Measurements from ENCODE around the gene INAVA. TPM values are rescaled to one million over a fixed set of nuclear protein-coding genes. Genes with fewer than 3 reads are reported as not detected.

Gene INAVA
- total and polyA plus RNA-seq, 4 donors: 0.19 to 3.1 (median 0.50) TPM

DNA sequence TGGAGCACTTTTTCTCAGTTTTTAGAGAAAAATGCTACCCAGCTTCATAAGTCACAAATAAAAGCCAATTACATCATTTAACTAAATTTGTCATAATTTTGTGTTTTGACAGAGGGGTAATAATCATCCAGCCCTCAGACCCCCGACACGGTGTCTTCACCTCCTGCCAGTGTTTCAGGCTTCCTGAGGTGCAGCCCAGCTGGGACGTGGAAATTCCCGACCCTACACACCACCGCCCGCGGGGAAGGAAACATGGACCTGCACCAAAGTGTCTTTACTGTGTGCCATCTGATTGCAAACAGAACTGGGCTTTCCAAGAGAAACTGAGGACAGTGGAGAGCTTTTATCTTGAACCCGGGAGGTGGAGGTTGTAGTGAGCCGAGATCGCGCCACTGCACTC lies 7.7 kb upstream of the INAVA start:
- Histone ChIP-seq H3K9me3 (ENCODE audit: control insufficient read depth in 4 of 4, low read length in 3 of 4) (no peaks in the 10 kb centered on the region), H3K9ac (ENCODE audit: low read depth in 1 of 2, low read length in 2 of 2) (no peak overlapping the region), H3K4me1 (ENCODE audit: control insufficient read depth in 4 of 4, insufficient read depth in 4 of 4, low read length in 3 of 4) (peaks cover 3 to 17% (median 11%) of the 10 kb centered on the region in 4 donors), H3K36me3 (ENCODE audit: control insufficient read depth in 4 of 4, insufficient read depth in 3 of 4, low read depth in 1 of 4, low read length in 3 of 4) (no peaks in the 10 kb centered on the region), H3K4me3 (ENCODE audit: low read depth in 1 of 3, low read length in 3 of 3) (no peak overlapping the region), H3K27me3 (ENCODE audit: control insufficient read depth in 4 of 4, insufficient read depth in 4 of 4, low read length in 3 of 4) (no peaks in the 10 kb centered on the region), H3K27ac (ENCODE audit: low read depth in 1 of 2, low read length in 2 of 2) (no peak overlapping the region)
- 75% methylated on average over 11 of the region's 11 CpGs for WGBS
- TF ChIP-seq JUND (IDR thresholded peaks at IDR 0.05) (no peak), HNF4G (IDR thresholded peaks at IDR 0.05) (no peak), MAX (IDR thresholded peaks at IDR 0.05) (no peak), CTCF (IDR thresholded peaks at IDR 0.05; ENCODE audit: low read depth, low read length, missing input control) (no peak), REST (IDR thresholded peaks at IDR 0.05) (no peak), EGR1 (IDR thresholded peaks at IDR 0.05; ENCODE audit: low read depth in 2 of 2) (no peak), SP1 (IDR thresholded peaks at IDR 0.05) (no peak)
- no peak for DNase-seq (ENCODE audit: low spot score)

- TF ChIP-seq ATF3 (IDR thresholded peaks at IDR 0.05): no peak
- TF ChIP-seq YY1 (IDR thresholded peaks at IDR 0.05): no peak
- no peak for TF ChIP-seq FOXA1 (IDR thresholded peaks at IDR 0.05)
- TF ChIP-seq SP1 (IDR thresholded peaks at IDR 0.05): no peak
- TF ChIP-seq CTCF (IDR thresholded peaks at IDR 0.05; ENCODE audit: low read depth, low read length, missing input control): no peak
- no peak for TF ChIP-seq REST (IDR thresholded peaks at IDR 0.05)
- no peak for TF ChIP-seq FOXA2 (IDR thresholded peaks at IDR 0.05)
- no peak for TF ChIP-seq JUND (IDR thresholded peaks at IDR 0.05)
- Histone ChIP-seq H3K4me3 (ENCODE audit: low read depth in 1 of 3, low read length in 3 of 3) (no peak overlapping the region), H3K9ac (ENCODE audit: low read depth in 1 of 2, low read length in 2 of 2) (no peak overlapping the region), H3K4me1 (ENCODE audit: control insufficient read depth in 4 of 4, insufficient read depth in 4 of 4, low read length in 3 of 4) (peaks cover 3 to 17% (median 11%) of the 10 kb centered on the region in 4 donors), H3K27me3 (ENCODE audit: control insufficient read depth in 4 of 4, insufficient read depth in 4 of 4, low read length in 3 of 4) (no peaks in the 10 kb centered on the region), H3K27ac (ENCODE audit: low read depth in 1 of 2, low read length in 2 of 2) (no peak overlapping the region), H3K9me3 (ENCODE audit: control insufficient read depth in 4 of 4, low read length in 3 of 4) (no peaks in the 10 kb centered on the region), H3K36me3 (ENCODE audit: control insufficient read depth in 4 of 4, insufficient read depth in 3 of 4, low read depth in 1 of 4, low read length in 3 of 4) (no peaks in the 10 kb centered on the region)
- WGBS: 63% methylated on average over 9 of the region's 9 CpGs
- no peak for DNase-seq (ENCODE audit: low spot score)
Measured at GRCh38 chr1:200887772-200888348, 6.8 kb upstream of the INAVA start.

Data from liver (tissue), 9 donors.